ENCODE data around the gene POC1A. TPM values are rescaled to one million over a fixed set of nuclear protein-coding genes. Genes with fewer than 3 reads are reported as not detected.
A peak's percentile ranks its signal among the peaks of the same experiment; 100 is the strongest.

The POC1A gene
- total and polyA plus RNA-seq, 2 of the 8 experiments (the other 6 are each of a cell fraction or from before 2014, with no cell fraction given): 35.7 to 39.2 TPM

- TF ChIP-seq BRCA1 (IDR thresholded peaks at IDR 0.05; ENCODE audit: low read depth, low read length) (no peak), RNF2 (IDR thresholded peaks at IDR 0.05; ENCODE audit: borderline replicate concordance, low read depth, low read length, missing control alignments, poor library complexity, severe bottlenecking) (peak; percentile 48), TAF1 (IDR thresholded peaks at IDR 0.05; ENCODE audit: low read depth, low read length) (0 out of 2 replicates have a peak, but pooled peaks have one; percentile 22), CBX5 (IDR thresholded peaks at IDR 0.05; ENCODE audit: low read depth, low read length) (no peak), NANOG (IDR thresholded peaks at IDR 0.05; ENCODE audit: insufficient read depth, low read depth, low read length, poor library complexity, severe bottlenecking) (peak; percentile 4), CBX8 (IDR thresholded peaks at IDR 0.05; ENCODE audit: borderline replicate concordance, low read depth, low read length) (no peak), CTCF (IDR thresholded peaks at IDR 0.05; ENCODE audit: control extremely low read depth in 1 of 3, insufficient read depth in 1 of 3, low read depth in 1 of 3, low read length in 3 of 3) (peak in 2 of 3 experiments; percentile 31 to 33; a peak in 2 of 4 replicates), TAF7 (optimal IDR thresholded peaks at IDR 0.05; ENCODE audit: borderline replicate concordance, low read depth, low read length) (no peak), GTF2F1 (IDR thresholded peaks at IDR 0.05; ENCODE audit: borderline replicate concordance, low read depth, low read length) (no peak), PHF8 (conservative IDR thresholded peaks at IDR 0.05; ENCODE audit: low read depth, low read length) (no peak; the same call in 1 of the 2 replicates), SP1 (IDR thresholded peaks at IDR 0.05; ENCODE audit: low read depth, low read length) (no peak), E2F6 (IDR thresholded peaks at IDR 0.05) (peak; percentile 93), JUND (IDR thresholded peaks at IDR 0.05; ENCODE audit: low read length) (no peak), CREB1 (IDR thresholded peaks at IDR 0.05) (0 out of 2 replicates have a peak, but pooled peaks have one; percentile 26), CHD2 (IDR thresholded peaks at IDR 0.05; ENCODE audit: low read length) (no peak), YY1 (IDR thresholded peaks at IDR 0.05; ENCODE audit: low read depth, low read length) (no peak; the same call in 1 of the 2 replicates), RFX5 (IDR thresholded peaks at IDR 0.05; ENCODE audit: borderline replicate concordance, low read depth, low read length) (no peak), EZH2 (IDR thresholded peaks at IDR 0.05; ENCODE audit: low read depth, low read length, severe bottlenecking) (no peak), TBP (IDR thresholded peaks at IDR 0.05; ENCODE audit: low read depth, low read length) (no peak), RBBP5 (IDR thresholded peaks at IDR 0.05; ENCODE audit: borderline replicate concordance, low read depth, low read length) (peak; percentile 28; the same call in 1 of the 2 replicates)
These were observed 98.5 kb downstream of the POC1A start (continued) for GRCh38 chr3:52055537-52056351.

Data from H1 (cell line).